HepG2 (cell line): Measurements from ENCODE around the gene UQCRC1. TPM values are rescaled to one million over a fixed set of nuclear protein-coding genes. Genes with fewer than 3 reads are reported as not detected.

Source experiments
- ATAC-seq: fragments of 200-7000 bp; cut with Tn5 transposase; 3 replicates; pipeline ENCODE4 v1.9.1; 2020; ENCODE audit warnings: mild to moderate bottlenecking, moderate library complexity
- BruUV-seq: library from RNA; stranded (reverse); fragments of 400-500 nt; replicated peaks from 2 replicates; lab custom pipeline; 2021; lab: Mats Ljungman, UMichigan
- CTCF ChIA-PET: fragments of 300-600 bp; formaldehyde crosslinking; extraction: SDS; loops from one replicate; lab custom pipeline; 2021; ENCODE audit warnings: low total read pairs, inconsistent platforms, low intra/inter-chr PET ratio; lab: Yijun Ruan, JAX
- POLR2A ChIA-PET: fragments of 350-600 bp; sonication (Branson Sonifier 250); formaldehyde crosslinking; loops from one replicate; lab custom pipeline; 2020; ENCODE audit warnings: antibody characterized with exemption, inconsistent platforms; lab: Yijun Ruan, JAX
- DNase-seq: peaks from one replicate; pipeline ENCODE4 v3.0.0-alpha.2; 2015; ENCODE audit warnings: low spot score
- FAIRE-seq: peaks from 3 replicates; lab custom pipeline; 2011; peaks lifted over from hg19 to GRCh38; lab: Jason Lieb, UNC
- H2AFZ ChIP-seq: one replicate; pipeline ENCODE4 v1.6.1; 2011; ENCODE audit warnings: low read length, inconsistent platforms
- H3K27ac ChIP-seq: fragments of 300-600 bp; 3 replicates; pipeline ENCODE4 v1.8.0; 2011; ENCODE audit warnings: mixed run types, mild to moderate bottlenecking, mixed read lengths, low read length, inconsistent platforms; ENCODE audit not compliant: insufficient read depth; ENCODE audit errors: extremely low read length
- H3K27me3 ChIP-seq, 2 experiments: fragments of 200-600 bp in 1 of 2; 2 replicates in 1 of 2; 3 replicates in 1 of 2; pipeline versions ENCODE4 v1.6.0 to v1.8.0; 2011; ENCODE audit warnings: low read length in 2 of 2, mild to moderate bottlenecking in 2 of 2, moderate library complexity in 2 of 2, inconsistent platforms in 1 of 2; ENCODE audit not compliant: insufficient read depth in 2 of 2, control insufficient read depth in 1 of 2
- H3K36me3 ChIP-seq, 2 experiments: fragments of 200-600 bp in 1 of 2; replicated peaks in 1 of 2; 2 replicates in 1 of 2; 3 replicates in 1 of 2; pipeline versions ENCODE4 v1.5.1 to v1.8.0; 2011; ENCODE audit warnings: low read length in 2 of 2, inconsistent platforms in 1 of 2; ENCODE audit not compliant: insufficient read depth in 2 of 2, control insufficient read depth in 1 of 2
- H3K4me1 ChIP-seq: 2 replicates; pipeline ENCODE4 v1.5.1; 2012; ENCODE audit warnings: low read length, inconsistent platforms; ENCODE audit not compliant: insufficient read depth
- H3K4me2 ChIP-seq: 2 replicates; pipeline ENCODE4 v1.6.0; 2011; ENCODE audit warnings: low read depth, low read length, inconsistent platforms
- H3K4me3 ChIP-seq, 3 experiments: fragments of 200-600 bp in 1 of 3; sonication (generic), shearing (Covaris generic) in 1 of 3; replicated peaks in 1 of 3; 2 replicates each; pipeline ENCODE4 v1.5.1; 2011 to 2016; ENCODE audit warnings: low read length in 3 of 3, inconsistent platforms in 2 of 3, low read depth in 2 of 3, mild to moderate bottlenecking in 2 of 3, control low read depth in 1 of 3, mixed read lengths in 1 of 3; ENCODE audit not compliant: insufficient read depth in 1 of 3
- H3K79me2 ChIP-seq: one replicate; pipeline ENCODE4 v1.6.1; 2011; ENCODE audit warnings: low read length, inconsistent platforms; ENCODE audit not compliant: insufficient read depth
- H3K9ac ChIP-seq: 2 replicates; pipeline ENCODE4 v1.6.0; 2011; ENCODE audit warnings: mild to moderate bottlenecking, low read depth, low read length, inconsistent platforms; ENCODE audit not compliant: insufficient read depth
- H3K9me3 ChIP-seq: 2 replicates; pipeline ENCODE4 v1.5.1; 2012; ENCODE audit warnings: mild to moderate bottlenecking, low read length
- H4K20me1 ChIP-seq: 2 replicates; pipeline ENCODE4 v1.6.0; 2011; ENCODE audit warnings: inconsistent platforms, mild to moderate bottlenecking, low read length, moderate library complexity; ENCODE audit not compliant: insufficient read depth
- CENPX ChIP-seq: sonication (generic); formaldehyde crosslinking; IDR thresholded peaks from 2 replicates; pipeline ENCODE4 v1.9.0; 2021; ENCODE audit warnings: mild to moderate bottlenecking, missing genetic modification reagents, moderate library complexity
- KDM5B ChIP-seq: sonication (generic); formaldehyde crosslinking; IDR thresholded peaks from 2 replicates; pipeline ENCODE4 v1.4.0; 2020; ENCODE audit warnings: missing genetic modification reagents, mild to moderate bottlenecking, borderline replicate concordance
- MED8 ChIP-seq: sonication (generic); formaldehyde crosslinking; IDR thresholded peaks from 2 replicates; pipeline ENCODE4 v1.8.1; 2023; ENCODE audit warnings: mild to moderate bottlenecking, missing genetic modification reagents; ENCODE audit not compliant: insufficient replicate concordance
- NFE2 ChIP-seq: sonication (generic); formaldehyde crosslinking; IDR thresholded peaks from 2 replicates; pipeline ENCODE4 v1.4.0; 2020; ENCODE audit warnings: missing genetic modification reagents
- NFYB ChIP-seq: sonication (generic); formaldehyde crosslinking; IDR thresholded peaks from 2 replicates; pipeline ENCODE4 v1.4.0; 2020; ENCODE audit warnings: missing genetic modification reagents
- TRIM24 ChIP-seq: sonication (generic); formaldehyde crosslinking; IDR thresholded peaks from 2 replicates; pipeline ENCODE4 v1.8.0; 2022; ENCODE audit warnings: mild to moderate bottlenecking, missing genetic modification reagents
- ZFX ChIP-seq: sonication (generic); formaldehyde crosslinking; IDR thresholded peaks from 2 replicates; pipeline ENCODE4 v1.4.0; 2020; ENCODE audit warnings: mild to moderate bottlenecking, low read depth, missing genetic modification reagents, moderate library complexity
- ZNF367 ChIP-seq: sonication (generic); formaldehyde crosslinking; IDR thresholded peaks from 2 replicates; pipeline ENCODE4 v1.4.0; 2020; ENCODE audit warnings: missing genetic modification reagents, borderline replicate concordance
- ZNF441 ChIP-seq: sonication (generic); formaldehyde crosslinking; IDR thresholded peaks from 2 replicates; pipeline ENCODE4 v1.7.0; 2021; ENCODE audit warnings: missing genetic modification reagents, borderline replicate concordance
- ZNF574 ChIP-seq: sonication (generic); formaldehyde crosslinking; IDR thresholded peaks from 2 replicates; pipeline ENCODE4 v1.4.0; 2020; ENCODE audit warnings: missing genetic modification reagents
- ZNF883 ChIP-seq: sonication (generic); formaldehyde crosslinking; IDR thresholded peaks from 2 replicates; pipeline ENCODE4 v1.5.1; 2020; ENCODE audit warnings: mild to moderate bottlenecking, missing genetic modification reagents; ENCODE audit errors: not compliant biosample characterization
- ZZZ3 ChIP-seq: sonication (generic); formaldehyde crosslinking; IDR thresholded peaks from 2 replicates; pipeline ENCODE4 v1.4.0; 2020; ENCODE audit warnings: missing genetic modification reagents, mild to moderate bottlenecking, borderline replicate concordance
- WGBS: methylation state at CpG from one replicate; pipeline ENCODE4 v1.1.6; 2017; ENCODE audit warnings: low lambda C conversion rate; 5-methylcytosine and 5-hydroxymethylcytosine counted together
- in situ Hi-C: cut with HindIII; loops from 2 replicates; pipeline ENCODE4 v1.10.0; 2017; ENCODE audit warnings: low pct_unique_long_range_greater_than_20kb; ENCODE audit not compliant: extremely low pct_ligation_motif_present
- intact Hi-C: fragments of 100-400 bp; cut with micrococcal nuclease; formaldehyde crosslinking; loops from one replicate; pipeline ENCODE4 v1.10.0; 2022; ENCODE audit not compliant: unreplicated experiment
- polyA plus RNA-seq, 8 experiments: library from polyadenylated mRNA; depleted of rRNA in 3 of 8; stranded (reverse) in 7 of 8; unstranded in 1 of 8; fragments of >200 nt; fragmentation: Illumina TruSeq in 4 of 8; extraction: Trizol in 4 of 8; gene quantifications; 2 replicates each; pipeline versions ENCODE4 v1.2.1 to v1.2.3, GENCODE V29; 2011 to 2016; ENCODE audit warnings: low read depth in 4 of 8, missing spikeins in 1 of 8, mixed read lengths in 1 of 8; ENCODE audit not compliant: insufficient read depth in 1 of 8
- total RNA-seq, 5 experiments: library from RNA; depleted of rRNA; stranded (reverse); fragments of >200 nt; fragmentation: Illumina TruSeq; extraction: Trizol; gene quantifications; 2 replicates each; pipeline ENCODE4 v1.2.3, GENCODE V29; 2016; ENCODE audit warnings: low read depth in 1 of 5
- TF ChIP-seq, protein P1 (sequence below): sonication (generic); formaldehyde crosslinking; IDR thresholded peaks from 2 replicates; pipeline ENCODE4 v1.8.1; 2023; ENCODE audit warnings: mild to moderate bottlenecking, inconsistent platforms, moderate library complexity, missing genetic modification reagents, borderline replicate concordance
- TF ChIP-seq, protein P2 (sequence below): sonication (generic); formaldehyde crosslinking; IDR thresholded peaks from 2 replicates; pipeline ENCODE4 v1.5.0; 2020; ENCODE audit warnings: mild to moderate bottlenecking, missing genetic modification reagents, borderline replicate concordance

The UQCRC1 gene
- total and polyA plus RNA-seq, 2 of the 13 experiments (the other 11 are each of a cell fraction or from before 2014, with no cell fraction given), result 316 to 680 TPM

DNA sequence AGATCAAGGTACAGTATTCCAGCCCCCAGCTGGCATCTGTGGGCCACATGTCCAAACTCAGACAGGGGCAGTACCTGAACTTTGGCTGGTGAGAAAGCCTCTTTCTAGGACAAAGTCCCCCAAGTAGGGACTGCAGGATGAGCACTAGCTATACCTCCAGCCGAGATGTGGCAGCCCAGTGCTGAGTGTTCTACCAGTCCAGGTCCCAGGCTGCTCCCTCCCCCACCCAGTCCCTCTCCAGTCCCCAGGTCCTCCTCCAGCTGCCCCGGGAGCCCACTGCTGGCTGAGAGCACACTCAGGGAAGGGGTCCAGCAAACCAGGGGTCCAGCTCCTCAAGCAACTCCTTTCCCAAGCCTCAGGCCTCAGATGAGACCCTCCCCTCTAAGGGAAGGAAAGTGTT lies 24.3 kb upstream of the UQCRC1 start:
- 0% methylated on average over 1 of the region's 2 CpGs for WGBS
- ChIA-PET CTCF (no interaction called here), POLR2A (interaction anchor here (1.1 to 4.8 kb wide), 7 partner anchors 11 to 161 kb away, joined by 4 to 140 read pairs (median 27); partner anchors contain the start of genes CELSR3, PFKFB4, TMEM89 and UQCRC1)
- no peak overlapping the region for H2AFZ ChIP-seq
- peaks cover 43% of the 10 kb centered on the region for H3K79me2 ChIP-seq
- DNase-seq (no peak), ATAC-seq (no peak), FAIRE-seq (no peak)
- BruUV-seq, result no TSS peak
- H3K4me3 ChIP-seq, result peak overlapping the region; percentile 71 to 96 (median 93)
- peaks cover 66% of the 10 kb centered on the region for H3K4me1 ChIP-seq
- no peaks in the 10 kb centered on the region for H4K20me1 ChIP-seq
- no peaks in the 10 kb centered on the region; a peak in 1 of 5 replicates for H3K27me3 ChIP-seq
- H3K9ac ChIP-seq, result peak overlapping the region; percentile 83
- peaks cover 13 to 50% of the 10 kb centered on the region in 2 experiments; a peak in 4 of 5 replicates for H3K36me3 ChIP-seq
- H3K9me3 ChIP-seq, result no peaks in the 10 kb centered on the region
- H3K27ac ChIP-seq, result peak overlapping the region; percentile 74
- H3K4me2 ChIP-seq, result peak overlapping the region; percentile 88
- in situ Hi-C loops, result no loop called here
- intact Hi-C loops, result loop anchor here (2.0 kb wide), 2 partner anchors 25 to 77 kb away; partner anchors contain the start of genes PFKFB4 and UQCRC1
- TF ChIP-seq ZNF441 (CRISPR knock-in tag), result no peak
- no peak for TF ChIP-seq CENPX (CRISPR knock-in tag)
- TF ChIP-seq ZNF367 (CRISPR knock-in tag), result no peak
- TF ChIP-seq MED8 (CRISPR knock-in tag), result no peak
- TF ChIP-seq ZZZ3 (CRISPR knock-in tag), result no peak
- TF ChIP-seq NFE2 (CRISPR knock-in tag), result no peak
- peak; percentile 34; the same call in 1 of the 2 replicates for TF ChIP-seq KDM5B (CRISPR knock-in tag)
- 0 out of 2 replicates have a peak, but pooled peaks have one; percentile 26 for TF ChIP-seq ZNF574 (CRISPR knock-in tag)
- TF ChIP-seq, protein P1, sequence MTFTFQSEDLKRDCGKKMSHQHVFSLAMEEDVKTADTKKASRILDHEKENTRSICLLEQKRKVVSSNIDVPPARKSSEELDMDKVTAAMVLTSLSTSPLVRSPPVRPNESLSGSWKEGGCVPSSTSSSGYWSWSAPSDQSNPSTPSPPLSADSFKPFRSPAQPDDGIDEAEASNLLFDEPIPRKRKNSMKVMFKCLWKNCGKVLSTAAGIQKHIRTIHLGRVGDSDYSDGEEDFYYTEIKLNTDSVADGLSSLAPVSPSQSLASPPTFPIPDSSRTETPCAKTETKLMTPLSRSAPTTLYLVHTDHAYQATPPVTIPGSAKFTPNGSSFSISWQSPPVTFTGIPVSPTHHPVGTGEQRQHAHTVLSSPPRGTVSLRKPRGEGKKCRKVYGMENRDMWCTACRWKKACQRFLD (CRISPR knock-in tag), result no peak
- TF ChIP-seq ZFX (CRISPR knock-in tag), result no peak
- no peak for TF ChIP-seq TRIM24 (CRISPR knock-in tag)
- peak; percentile 28 for TF ChIP-seq ZNF883 (CRISPR knock-in tag)
- TF ChIP-seq NFYB (CRISPR knock-in tag), result no peak
- TF ChIP-seq, protein P2, sequence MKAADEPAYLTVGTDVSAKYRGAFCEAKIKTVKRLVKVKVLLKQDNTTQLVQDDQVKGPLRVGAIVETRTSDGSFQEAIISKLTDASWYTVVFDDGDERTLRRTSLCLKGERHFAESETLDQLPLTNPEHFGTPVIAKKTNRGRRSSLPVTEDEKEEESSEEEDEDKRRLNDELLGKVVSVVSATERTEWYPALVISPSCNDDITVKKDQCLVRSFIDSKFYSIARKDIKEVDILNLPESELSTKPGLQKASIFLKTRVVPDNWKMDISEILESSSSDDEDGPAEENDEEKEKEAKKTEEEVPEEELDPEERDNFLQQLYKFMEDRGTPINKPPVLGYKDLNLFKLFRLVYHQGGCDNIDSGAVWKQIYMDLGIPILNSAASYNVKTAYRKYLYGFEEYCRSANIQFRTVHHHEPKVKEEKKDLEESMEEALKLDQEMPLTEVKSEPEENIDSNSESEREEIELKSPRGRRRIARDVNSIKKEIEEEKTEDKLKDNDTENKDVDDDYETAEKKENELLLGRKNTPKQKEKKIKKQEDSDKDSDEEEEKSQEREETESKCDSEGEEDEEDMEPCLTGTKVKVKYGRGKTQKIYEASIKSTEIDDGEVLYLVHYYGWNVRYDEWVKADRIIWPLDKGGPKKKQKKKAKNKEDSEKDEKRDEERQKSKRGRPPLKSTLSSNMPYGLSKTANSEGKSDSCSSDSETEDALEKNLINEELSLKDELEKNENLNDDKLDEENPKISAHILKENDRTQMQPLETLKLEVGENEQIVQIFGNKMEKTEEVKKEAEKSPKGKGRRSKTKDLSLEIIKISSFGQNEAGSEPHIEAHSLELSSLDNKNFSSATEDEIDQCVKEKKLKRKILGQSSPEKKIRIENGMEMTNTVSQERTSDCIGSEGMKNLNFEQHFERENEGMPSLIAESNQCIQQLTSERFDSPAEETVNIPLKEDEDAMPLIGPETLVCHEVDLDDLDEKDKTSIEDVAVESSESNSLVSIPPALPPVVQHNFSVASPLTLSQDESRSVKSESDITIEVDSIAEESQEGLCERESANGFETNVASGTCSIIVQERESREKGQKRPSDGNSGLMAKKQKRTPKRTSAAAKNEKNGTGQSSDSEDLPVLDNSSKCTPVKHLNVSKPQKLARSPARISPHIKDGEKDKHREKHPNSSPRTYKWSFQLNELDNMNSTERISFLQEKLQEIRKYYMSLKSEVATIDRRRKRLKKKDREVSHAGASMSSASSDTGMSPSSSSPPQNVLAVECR (CRISPR knock-in tag), result no peak
